NCI-H1694 treated with DMSO at 0.1 percent for 48 hours (cell line): ENCODE results near the gene PLA2G4A.

Experiments used
- DNase-seq: peaks from one replicate; lab custom pipeline; 2025; lab: John Stamatoyannopoulos, UW

Gene PLA2G4A

DNA sequence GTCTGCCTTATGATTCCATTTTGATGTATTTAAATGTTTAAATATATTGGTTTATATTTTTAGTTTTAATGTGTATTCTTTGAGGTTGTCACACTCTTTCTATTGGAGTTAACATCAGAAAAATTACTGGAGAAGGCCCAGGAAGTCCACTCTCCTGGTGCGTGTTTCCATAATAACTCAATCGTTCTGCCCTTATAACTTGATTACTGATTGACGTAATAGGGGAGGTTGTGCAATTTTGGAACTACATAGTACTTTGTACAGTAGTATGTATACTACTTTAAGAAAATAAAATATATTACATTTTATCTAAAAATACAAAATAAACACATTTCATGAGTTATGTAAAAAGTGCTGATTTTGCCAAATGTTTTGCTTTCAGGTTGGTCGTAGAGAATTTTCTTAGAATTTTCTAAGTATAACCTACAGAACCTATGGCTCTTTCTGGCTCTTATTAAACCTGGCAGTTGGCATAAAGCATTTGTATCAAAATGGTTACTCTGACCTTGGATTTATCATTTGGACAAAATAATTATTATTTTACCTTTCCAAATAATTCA, 5.7 kb downstream of the PLA2G4A start:
- no peak for DNase-seq

DNA sequence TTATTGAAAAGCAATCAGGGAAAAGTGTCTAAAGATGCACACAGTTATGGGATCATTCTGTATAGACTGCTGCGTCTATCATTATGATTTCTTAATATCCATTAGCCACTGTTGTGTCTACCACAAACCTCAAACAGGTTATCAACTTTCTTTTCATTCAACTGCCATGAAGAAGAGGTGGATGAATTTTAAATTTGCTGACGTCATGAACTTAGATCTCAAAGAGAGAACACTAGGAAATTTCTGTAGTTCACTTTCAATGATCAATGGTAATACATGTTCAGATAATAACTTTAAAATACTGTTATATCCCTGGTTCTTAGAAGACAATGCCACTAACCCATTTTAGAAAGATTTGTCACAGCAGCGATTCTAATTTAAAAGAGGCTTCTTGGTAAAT, 6.7 kb downstream of the PLA2G4A start:
- no peak for DNase-seq

DNA sequence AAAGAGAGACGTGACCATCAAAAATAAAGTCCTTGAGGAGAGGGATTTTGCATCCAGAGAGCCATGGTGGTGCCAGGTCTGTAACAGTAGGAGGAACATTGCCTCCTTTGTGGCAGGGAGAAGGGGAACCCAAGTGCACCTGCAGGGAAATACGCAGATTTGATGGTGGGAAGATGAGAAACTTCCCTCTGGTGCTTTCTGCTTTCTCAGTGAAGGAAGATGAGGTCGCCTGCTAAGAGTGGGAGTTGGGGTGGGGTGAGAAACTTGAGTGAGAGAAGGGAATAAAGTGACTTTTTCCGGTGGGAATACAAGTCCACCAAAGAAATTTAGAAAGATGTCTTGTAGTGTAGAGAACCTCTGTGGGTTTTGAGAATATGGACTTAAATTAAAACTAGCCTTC, 9.1 kb downstream of the PLA2G4A start:
- DNase-seq: no peak

DNA sequence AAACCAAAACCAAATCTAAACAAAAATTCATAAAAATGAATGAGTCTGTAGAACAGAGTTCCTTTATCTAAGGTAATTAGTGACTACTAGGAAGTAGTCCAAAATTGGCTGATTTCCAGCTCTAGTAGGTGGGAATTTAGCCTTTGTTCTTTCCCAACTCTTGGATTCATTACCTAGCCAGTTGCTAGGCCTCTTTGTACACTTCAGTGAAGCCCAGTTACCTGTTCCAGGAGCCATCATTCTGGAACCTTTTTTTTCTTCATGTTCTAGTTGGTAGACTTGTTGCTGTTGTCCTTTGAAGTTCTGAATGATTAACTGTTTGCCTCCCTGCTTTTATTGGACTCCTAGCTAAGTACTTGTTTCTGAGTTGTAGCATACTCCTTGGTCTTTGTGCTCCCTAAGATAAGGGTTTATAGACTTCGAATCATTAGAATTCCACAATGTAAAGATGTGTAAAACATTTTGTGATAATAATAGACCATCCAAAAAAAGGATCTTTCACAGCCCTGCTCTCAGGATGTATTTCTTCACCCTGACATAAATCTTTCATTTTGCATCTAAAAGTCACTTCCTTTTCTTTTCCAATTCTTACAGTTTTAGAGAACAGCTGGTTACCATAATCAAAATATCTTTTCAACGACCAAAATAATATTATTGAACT, 9.8 kb downstream of the PLA2G4A start:
- DNase-seq: no peak

DNA sequence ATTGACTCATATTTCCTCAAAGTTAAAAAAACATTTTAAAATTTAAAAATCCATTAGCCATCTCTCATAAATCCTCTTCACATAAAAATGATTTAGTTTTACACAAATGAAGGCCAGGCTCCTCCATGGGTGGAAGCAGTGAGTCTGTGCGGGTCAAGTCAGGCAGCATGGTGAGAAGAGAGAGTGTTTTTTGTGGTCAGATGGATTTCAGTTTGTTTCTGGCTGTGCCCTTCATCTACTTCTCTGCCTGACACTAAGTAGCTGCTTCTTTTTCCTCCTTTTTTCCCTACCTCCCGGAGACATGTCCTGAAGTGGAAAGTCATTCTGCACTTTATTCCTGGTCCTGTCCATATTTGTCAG, 10.3 kb downstream of the PLA2G4A start:
- DNase-seq: no peak

DNA sequence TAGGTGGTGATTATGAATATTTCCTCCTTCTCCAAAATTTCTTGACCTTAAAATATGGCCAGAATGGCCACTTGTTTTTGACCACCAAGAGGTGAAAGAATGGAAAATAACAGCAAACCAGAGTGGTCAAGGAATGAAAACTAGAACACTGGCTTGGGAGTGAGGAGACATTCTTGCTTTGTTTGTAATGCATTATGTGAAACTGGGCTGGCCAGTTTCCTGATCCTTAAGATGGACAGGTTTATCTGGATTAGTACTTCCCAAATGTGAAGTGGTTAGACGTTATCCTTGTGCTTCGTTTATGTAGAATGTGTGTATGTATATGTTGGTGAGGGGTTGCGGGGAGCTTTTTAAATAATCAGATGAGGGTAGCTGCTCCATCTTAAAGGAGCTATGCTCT, 12.8 kb downstream of the PLA2G4A start:
- no peak for DNase-seq

DNA sequence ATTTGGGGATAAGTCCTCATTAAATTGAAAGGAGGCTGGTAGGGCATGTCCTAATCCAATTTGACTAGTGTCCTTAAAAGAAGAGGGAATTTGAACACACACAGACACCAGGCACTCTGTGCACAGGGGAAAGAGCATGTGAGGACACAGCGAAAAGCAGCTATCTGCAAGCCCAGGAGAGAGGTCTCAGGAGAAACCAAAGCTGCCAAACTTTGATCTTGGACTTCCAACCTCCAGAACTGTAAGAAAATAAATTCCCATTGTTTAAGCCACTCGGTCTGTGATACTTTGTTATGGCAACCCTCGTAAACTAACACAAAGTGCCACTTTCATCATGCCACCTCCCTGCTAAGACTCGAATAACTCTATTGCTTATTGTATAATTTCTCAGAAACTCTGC, 13.8 kb downstream of the PLA2G4A start:
- DNase-seq: no peak

DNA sequence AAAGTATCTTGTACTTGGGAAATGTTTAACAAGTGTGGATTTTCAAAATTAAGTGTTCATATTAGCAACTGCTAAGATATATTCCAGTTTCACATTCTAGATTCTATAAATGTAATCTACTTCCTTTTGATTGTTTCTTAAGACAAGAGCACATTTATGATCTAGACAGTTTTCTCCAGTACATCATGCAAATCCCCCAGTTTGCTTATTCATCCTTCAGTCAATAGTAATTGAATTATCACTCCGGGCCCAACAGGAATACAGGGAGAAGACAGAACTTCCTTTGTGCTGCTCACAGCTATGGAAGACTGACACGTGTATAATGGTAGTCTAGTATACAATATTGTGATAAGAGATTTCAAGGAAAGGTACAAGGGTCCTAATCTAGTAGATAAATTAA, 14.5 kb downstream of the PLA2G4A start:
- DNase-seq: no peak

DNA sequence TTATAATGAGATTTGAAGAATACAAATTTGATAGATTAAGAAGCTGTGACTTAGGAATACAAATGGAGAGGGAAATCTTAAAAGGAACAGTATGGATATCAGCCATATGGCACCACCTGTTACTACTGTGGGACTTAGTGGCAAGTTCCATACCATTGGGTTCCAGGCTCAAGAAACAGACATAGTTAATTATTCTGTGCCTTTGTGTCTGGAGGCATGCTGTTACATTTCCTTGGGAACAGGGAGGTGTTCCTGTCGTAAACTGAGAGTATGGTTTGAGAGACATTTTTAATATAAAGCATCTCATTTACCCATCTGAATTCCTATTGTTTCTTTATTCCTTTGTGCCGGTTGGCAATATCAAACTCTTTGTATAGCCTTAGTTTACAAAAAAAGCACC, 15.2 kb downstream of the PLA2G4A start:
- no peak for DNase-seq

DNA sequence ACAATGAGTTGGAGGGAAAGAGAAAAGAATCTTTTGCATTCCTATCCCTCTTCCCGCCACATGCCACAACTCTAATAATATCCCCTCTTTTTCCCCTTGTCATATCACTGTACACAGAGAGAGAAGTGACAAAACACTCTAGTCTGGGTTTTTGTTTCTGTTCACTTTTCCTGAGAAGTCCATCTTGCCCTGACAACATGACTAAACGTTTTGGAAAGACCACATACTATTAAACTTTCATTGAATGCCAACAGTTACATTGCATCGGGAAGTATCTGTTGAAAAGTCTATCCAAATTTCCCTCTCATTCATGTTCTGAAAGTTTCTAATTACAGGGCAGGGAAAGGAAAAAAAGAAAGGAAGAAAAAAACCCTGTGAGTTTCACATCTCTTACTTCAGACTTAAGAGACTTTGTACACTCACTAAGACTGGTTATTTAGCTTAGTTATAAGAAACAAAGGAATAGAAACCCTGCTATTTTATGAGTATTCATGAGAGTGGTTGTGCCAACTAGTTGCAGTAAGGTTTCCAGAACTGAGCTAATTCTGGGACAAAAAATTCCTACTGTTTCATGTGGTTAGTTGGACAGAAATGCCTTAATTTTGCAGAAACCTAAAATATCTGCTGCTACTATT, 16.9 kb downstream of the PLA2G4A start:
- no peak for DNase-seq

DNA sequence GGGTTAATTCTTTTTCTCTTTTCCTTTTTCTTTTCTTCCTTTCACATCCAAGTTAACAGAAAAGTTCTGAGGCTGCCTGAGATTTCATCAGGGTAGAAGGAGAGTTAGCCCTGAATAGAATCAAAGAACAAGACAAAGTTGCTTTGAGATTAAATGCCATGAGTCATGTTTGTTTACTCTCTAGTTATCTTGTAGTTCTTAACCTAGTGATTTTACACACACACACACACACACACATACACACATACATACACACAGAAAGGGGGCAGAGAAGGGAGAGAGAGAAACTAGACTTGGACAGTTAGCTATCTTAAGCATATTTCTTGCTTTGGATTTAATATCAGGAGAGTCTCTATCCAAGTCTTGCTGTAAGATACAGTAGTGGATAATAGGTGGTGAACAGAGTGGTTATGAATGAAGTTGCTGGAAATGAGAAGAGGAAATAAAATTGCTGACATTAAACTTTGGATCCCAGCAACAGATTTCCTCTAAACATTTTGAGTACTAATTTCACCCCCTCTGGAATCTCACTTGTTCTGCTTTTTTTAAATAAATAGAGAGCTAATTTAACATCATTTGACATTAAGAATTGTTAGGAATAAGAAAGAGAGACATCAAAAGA, 19.9 kb downstream of the PLA2G4A start:
- no peak for DNase-seq

DNA sequence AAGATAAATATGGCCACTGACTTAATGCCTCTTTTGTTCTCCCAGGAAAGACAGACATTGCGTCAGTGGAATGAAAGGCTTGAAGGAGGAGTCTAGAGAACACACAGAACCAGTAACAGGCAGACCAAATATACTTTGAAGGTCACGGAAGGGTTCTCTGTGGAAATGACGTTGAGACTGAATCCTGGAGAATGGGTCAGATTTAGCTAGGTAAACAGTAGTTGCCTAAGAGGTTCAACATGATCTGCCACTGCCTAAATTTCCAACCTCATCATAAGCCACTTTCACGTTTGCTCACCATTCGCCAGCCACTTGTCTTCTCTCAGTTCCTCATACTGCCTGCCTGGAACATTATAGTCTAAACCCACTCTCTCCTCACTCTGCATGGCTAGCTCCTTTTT, 20.5 kb downstream of the PLA2G4A start:
- DNase-seq: no peak

DNA sequence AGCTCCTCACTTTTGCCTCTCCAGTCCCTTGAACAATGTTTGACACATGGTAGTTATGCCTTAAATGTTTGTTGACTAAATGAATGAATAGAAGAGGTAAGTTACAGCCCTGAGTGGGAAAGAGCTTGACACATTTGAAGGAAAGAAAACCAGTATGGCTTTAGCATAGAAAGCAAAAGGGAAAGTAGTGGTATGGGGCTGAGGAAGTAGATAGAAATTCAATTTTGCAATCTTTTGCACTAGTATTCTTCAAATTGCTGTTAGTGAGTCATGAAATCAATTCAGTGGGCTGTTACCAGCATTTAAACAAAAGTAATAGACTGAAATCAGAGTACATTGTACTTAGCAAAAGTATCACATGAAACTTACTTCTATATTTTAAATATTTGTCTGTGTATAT, 21.1 kb downstream of the PLA2G4A start:
- DNase-seq: no peak

DNA sequence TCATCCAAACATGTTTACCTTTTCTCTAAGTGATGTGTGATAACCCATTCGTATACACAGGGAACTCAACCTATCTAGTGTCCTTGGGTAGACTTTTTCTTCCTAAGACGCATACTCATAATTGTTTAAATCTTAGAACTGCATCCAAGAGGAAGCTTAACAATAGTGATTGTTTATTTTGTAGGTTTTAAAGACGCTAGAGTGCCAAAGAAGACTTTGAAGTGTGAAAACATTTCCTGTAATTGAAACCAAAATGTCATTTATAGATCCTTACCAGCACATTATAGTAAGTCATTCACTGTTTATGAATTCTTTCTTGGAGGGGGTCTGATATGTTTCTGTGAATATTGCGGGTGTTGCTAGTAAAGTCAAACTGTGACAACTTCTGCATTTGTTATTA, 25.4 kb downstream of the PLA2G4A start:
- DNase-seq: no peak

DNA sequence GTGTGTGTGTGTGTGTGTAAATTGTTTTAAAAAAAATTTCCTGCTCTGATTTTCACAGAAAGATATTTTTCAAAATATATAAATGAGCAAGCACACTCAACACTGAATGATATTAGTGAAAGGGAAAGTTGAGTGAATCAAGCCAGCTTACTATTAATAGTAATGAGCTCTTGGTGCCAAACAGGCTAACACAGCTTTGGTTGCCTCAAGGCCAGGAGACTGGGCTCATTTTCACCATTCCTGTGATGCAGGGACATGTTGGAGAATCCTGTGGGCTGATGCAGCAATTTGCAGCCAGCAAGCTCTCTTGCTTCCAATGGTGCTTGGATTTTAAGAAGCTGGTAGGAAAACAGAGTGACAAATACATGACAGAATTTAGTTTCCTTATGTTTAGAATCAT, 30.2 kb downstream of the PLA2G4A start:
- no peak for DNase-seq

DNA sequence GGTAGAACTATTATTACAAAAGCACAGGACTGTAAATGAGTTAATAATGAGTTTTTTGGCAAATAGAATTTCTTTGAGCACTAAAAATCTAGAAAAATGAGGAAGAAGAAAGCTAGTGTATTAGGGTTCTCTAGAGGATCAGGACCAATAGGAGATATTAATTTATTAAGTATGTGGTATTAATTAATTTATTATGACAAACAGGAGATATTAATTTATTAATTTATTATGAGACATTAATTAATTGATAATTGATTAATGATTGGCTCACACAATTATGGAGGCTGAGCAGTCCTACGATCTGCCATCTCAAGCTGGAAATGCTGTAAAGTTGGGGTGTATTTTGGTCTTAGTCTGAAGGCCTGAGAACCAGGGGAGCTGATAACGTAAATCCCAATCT, 31.2 kb downstream of the PLA2G4A start:
- DNase-seq: no peak

DNA sequence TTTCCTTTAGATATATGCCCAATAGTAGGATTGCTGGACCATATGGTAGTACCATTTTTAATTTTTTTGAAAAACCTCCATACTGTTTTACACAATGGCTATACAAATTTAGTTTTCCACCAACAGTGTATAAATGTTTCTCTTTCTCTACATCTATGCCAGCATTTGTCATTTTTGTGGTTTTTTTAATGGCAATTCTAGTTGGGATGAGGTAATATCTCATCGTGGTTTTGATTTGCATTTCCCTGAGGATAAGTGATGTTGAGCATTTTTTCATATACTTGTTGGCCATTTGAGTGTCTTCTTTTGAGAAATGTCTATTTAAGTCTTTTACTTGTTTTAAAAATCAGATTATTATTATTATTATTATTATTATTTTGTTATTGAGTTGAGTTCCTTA, 35.5 kb downstream of the PLA2G4A start:
- no peak for DNase-seq

DNA sequence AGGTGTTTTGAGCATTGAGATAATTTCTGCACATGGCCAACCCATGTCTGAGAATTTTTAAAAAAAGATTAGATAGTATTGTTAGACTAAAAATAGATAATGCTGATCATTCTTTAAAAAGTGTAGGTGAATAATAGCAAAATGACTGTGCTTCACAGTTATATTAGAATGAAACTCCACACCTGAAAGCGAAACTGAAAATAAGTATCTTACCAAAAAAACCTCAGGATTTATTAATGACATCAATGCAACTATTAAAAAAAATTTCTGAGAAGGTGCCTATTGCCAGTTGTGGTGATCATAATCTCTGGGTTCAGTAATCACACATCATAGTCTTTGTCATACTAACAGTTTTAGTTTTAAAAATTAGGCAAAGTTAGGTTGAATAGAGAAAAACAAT, 36.5 kb downstream of the PLA2G4A start:
- no peak for DNase-seq

DNA sequence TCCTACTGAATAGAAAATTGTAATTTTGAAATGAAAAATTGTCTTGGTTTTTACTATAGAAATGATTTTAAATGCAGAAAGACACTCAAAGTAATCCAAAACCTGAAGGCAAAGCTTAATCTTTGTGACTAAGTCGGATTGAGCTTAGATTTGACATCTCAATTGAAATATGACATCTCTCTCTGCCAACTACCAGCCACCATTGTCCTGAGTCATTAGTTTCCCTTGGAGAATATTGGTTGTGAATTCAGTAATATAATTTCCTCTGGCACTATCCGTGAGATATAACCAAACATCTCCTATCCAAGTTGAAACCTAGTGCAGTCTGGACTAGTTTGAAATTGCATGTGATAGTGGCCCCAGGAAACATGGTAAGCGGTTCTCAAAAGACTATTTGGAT, 37.1 kb downstream of the PLA2G4A start:
- no peak for DNase-seq

DNA sequence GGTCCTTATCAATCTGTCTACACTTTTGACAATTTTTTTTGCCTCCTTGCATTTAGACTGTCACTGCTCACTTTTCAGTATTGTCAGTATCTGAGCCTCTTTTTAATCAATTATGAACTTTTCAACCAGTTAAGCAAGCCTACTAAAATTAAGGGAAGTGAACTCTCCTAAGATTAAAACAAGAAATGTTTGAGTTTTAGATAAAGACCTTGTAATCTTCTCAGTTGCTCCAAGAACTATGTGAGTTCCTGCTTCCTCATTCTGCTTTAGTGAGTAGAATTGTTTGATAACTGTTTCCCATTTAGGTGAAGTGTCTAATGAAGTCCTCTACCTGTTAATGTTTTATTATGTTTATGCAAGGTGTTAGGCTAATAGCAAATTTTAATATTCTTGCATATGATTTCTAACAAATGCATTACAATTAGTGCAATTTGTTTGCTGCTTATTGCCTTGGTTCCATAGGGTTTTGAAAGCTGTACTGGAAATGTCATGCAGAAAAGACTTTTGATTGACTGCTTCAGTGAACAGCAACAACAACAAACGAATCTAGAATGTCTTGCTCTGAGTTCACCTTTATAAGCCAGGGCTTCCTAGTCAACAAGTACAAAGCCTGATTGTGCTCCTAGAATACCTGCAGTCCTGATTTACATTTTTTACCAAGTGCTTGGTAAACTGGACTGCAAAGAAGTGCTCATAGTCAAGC, 40.9 kb downstream of the PLA2G4A start:
- DNase-seq: no peak

DNA sequence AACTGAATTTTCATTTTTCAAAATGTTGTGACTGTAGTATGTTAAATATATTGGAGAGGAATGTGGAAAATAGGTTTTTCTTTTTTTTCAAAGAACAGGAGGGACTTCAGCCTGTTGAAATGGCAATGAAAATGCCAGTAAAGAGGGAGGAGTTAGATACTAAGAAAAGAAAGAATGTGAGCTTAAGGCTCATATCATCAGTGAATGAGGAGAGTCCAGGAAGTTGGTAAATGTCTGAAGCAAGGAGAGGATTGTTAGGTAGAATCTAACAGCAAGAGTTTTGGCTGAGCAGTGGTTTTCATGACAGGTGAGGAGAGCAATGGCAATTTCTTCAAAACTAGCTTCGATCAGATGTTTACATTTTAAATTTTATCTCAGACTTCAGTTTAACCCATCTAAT, 43.0 kb downstream of the PLA2G4A start:
- DNase-seq: no peak

DNA sequence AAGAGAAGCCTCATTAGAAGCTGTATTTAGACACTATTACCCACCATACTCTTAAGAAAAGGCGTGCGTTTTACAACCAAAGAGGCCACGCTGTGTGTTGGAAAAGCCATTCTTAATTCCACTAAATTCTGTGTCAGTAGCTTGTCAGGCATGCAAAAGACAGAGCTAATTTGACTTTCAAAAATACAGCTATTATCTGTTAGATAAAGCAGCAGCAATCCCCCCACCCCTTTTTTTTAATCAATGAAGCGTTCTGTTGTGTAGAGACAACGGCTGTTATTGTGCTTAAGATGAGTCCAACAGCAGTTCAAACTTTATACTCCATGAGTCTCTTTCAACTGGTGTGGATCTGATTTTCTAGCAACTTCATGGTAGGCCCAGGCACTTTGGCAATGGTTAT, 43.5 kb downstream of the PLA2G4A start:
- no peak for DNase-seq

DNA sequence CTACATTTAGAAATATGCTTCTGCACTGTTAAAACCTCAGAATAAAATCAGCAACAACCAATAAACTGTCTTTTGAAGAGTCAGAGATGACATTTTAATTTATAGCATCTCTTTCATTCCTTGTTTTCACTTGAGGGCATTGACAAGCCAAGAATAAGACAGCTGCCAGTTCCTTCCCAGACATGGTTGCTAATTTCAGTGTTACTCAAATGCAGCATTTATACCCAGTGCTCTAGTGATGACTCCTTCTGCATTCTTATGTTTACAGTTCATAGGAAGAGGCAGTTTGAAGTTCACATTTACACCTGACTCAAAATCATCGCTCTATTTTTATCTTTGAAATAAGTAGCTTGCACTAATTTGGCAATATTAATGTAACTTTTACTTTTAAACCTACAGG, 44.9 kb downstream of the PLA2G4A start:
- DNase-seq: no peak
